ENCODE data around the gene FAM209B. TPM values are rescaled to one million over a fixed set of nuclear protein-coding genes. Genes with fewer than 3 reads are reported as not detected.

FAM209B gene
- total and polyA plus RNA-seq, 10 of the 15 experiments (the other 5 are each of a cell fraction or from before 2014, with no cell fraction given) = 0.22 to 0.77 (median 0.41) TPM; not detected in 2

DNA sequence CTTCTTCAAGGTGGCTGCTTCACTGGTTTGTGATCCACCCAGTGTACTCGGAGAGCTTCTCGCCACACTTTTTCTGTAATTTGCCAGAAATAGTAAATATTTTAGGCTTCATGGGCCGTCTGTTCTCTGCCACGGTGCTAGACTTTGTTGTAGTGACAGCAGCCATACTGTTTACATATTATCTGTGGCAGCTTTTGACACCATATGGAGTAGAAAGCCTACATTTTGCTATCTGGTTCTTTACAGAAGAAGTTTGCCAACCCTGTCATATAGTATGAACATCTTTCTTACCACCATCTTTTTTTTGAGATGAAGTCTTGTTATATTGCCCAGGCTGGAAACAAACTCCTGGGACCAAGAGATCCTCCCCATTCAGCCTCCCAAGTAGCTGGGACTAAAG lies 32.5 kb downstream of the FAM209B start:
- no peaks in the 10 kb centered on the region for H3K79me2 ChIP-seq (ENCODE audit: control insufficient read depth, insufficient read depth, low read length)
- no peaks in the 10 kb centered on the region for H3K4me1 ChIP-seq (ENCODE audit: control insufficient read depth, insufficient read depth, low read length)
- H3K27ac ChIP-seq (ENCODE audit: control insufficient read depth, insufficient read depth) = no peak overlapping the region
- H3K9ac ChIP-seq (ENCODE audit: control insufficient read depth, insufficient read depth, low read length) = no peak overlapping the region
- H2AFZ ChIP-seq (ENCODE audit: control insufficient read depth, low read depth, low read length) = no peak overlapping the region
- H3K36me3 ChIP-seq (ENCODE audit: control insufficient read depth in 2 of 2, insufficient read depth in 2 of 2, low read length in 1 of 2) = no peaks in the 10 kb centered on the region
- no peak overlapping the region for H3K4me2 ChIP-seq (ENCODE audit: control insufficient read depth, insufficient read depth)
- H3K9me3 ChIP-seq (replicated peaks; ENCODE audit: control insufficient read depth, insufficient read depth, low read length) = no peaks in the 10 kb centered on the region
- ChIA-PET POLR2A (interaction anchor here (0.6 kb wide), 1 partner anchor 429 kb away, joined by 3 read pairs; no protein-coding TSS in a partner anchor), RAD21 (ENCODE audit: unreplicated experiment) (no interaction called here), CTCF (interaction anchor here (3.5 kb wide), 1 partner anchor 15 kb away, joined by 15 read pairs; no protein-coding TSS in a partner anchor), SMC1A (ENCODE audit: uncharacterized antibody, unreplicated experiment) (interaction anchor here (0.7 to 1.2 kb wide), 2 partner anchors 12 to 15 kb away, joined by 3 read pairs; no protein-coding TSS in a partner anchor)
- WGBS (ENCODE audit: insufficient coverage, insufficient replicate concordance, low lambda C conversion rate, missing lambda C conversion rate) = 60% methylated on average over 4 of the region's 4 CpGs
- intact Hi-C loops (cut with micrococcal nuclease; ENCODE audit: unreplicated experiment) (no loop called here), in situ Hi-C loops (cut with MboI) (no loop called here)
- DNase-seq (ENCODE audit: low read depth, low spot score) = no peak
- no peak for FAIRE-seq
- no TSS peak for BruUV-seq (replicated peaks)
- no peak overlapping the region for H3K4me3 ChIP-seq
- H3K27me3 ChIP-seq (replicated peaks in 1 of 2; ENCODE audit: control insufficient read depth in 2 of 2, insufficient read depth in 2 of 2, low read length in 1 of 2) = no peaks in the 10 kb centered on the region
- no peak for ATAC-seq
- H4K20me1 ChIP-seq (ENCODE audit: control insufficient read depth, insufficient read depth) = no peaks in the 10 kb centered on the region
- TF ChIP-seq BMI1 (IDR thresholded peaks at IDR 0.05; ENCODE audit: borderline replicate concordance) = no peak
- TF ChIP-seq, protein P1, sequence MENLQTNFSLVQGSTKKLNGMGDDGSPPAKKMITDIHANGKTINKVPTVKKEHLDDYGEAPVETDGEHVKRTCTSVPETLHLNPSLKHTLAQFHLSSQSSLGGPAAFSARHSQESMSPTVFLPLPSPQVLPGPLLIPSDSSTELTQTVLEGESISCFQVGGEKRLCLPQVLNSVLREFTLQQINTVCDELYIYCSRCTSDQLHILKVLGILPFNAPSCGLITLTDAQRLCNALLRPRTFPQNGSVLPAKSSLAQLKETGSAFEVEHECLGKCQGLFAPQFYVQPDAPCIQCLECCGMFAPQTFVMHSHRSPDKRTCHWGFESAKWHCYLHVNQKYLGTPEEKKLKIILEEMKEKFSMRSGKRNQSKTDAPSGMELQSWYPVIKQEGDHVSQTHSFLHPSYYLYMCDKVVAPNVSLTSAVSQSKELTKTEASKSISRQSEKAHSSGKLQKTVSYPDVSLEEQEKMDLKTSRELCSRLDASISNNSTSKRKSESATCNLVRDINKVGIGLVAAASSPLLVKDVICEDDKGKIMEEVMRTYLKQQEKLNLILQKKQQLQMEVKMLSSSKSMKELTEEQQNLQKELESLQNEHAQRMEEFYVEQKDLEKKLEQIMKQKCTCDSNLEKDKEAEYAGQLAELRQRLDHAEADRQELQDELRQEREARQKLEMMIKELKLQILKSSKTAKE (IDR thresholded peaks at IDR 0.05; ENCODE audit: low read depth, poor library complexity, severe bottlenecking) = no peak
- TF ChIP-seq ZNF622 (IDR thresholded peaks at IDR 0.05) = no peak
- TF ChIP-seq CHD4 (IDR thresholded peaks at IDR 0.05) = no peak
- TF ChIP-seq PML (IDR thresholded peaks at IDR 0.05; ENCODE audit: low read length) = no peak
- TF ChIP-seq, protein P2, sequence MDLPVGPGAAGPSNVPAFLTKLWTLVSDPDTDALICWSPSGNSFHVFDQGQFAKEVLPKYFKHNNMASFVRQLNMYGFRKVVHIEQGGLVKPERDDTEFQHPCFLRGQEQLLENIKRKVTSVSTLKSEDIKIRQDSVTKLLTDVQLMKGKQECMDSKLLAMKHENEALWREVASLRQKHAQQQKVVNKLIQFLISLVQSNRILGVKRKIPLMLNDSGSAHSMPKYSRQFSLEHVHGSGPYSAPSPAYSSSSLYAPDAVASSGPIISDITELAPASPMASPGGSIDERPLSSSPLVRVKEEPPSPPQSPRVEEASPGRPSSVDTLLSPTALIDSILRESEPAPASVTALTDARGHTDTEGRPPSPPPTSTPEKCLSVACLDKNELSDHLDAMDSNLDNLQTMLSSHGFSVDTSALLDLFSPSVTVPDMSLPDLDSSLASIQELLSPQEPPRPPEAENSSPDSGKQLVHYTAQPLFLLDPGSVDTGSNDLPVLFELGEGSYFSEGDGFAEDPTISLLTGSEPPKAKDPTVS (IDR thresholded peaks at IDR 0.05; ENCODE audit: low read depth, low read length) = no peak
- no peak for TF ChIP-seq EED (IDR thresholded peaks at IDR 0.05; ENCODE audit: low read depth)
- TF ChIP-seq RFX5 (IDR thresholded peaks at IDR 0.05; ENCODE audit: low read depth, low read length) = no peak
- TF ChIP-seq TAF1 (IDR thresholded peaks at IDR 0.05; ENCODE audit: borderline replicate concordance, low read depth, low read length) = no peak
- TF ChIP-seq BACH1 (IDR thresholded peaks at IDR 0.05; ENCODE audit: borderline replicate concordance) = no peak
- no peak for TF ChIP-seq SMC3 (IDR thresholded peaks at IDR 0.05; ENCODE audit: borderline replicate concordance, low read length)
- TF ChIP-seq SIX5 (IDR thresholded peaks at IDR 0.05; ENCODE audit: low read depth, low read length, severe bottlenecking) = no peak
- no peak for TF ChIP-seq NFYB (IDR thresholded peaks at IDR 0.05; ENCODE audit: insufficient read depth, low read depth, low read length)
- TF ChIP-seq ZNF207 (IDR thresholded peaks at IDR 0.05; ENCODE audit: borderline replicate concordance) = no peak
- no peak for TF ChIP-seq CHD1 (IDR thresholded peaks at IDR 0.05; ENCODE audit: low read depth, low read length)
- TF ChIP-seq TCF3 (IDR thresholded peaks at IDR 0.05; ENCODE audit: borderline replicate concordance, insufficient read depth, low read depth, low read length) = no peak
- TF ChIP-seq, protein P3, sequence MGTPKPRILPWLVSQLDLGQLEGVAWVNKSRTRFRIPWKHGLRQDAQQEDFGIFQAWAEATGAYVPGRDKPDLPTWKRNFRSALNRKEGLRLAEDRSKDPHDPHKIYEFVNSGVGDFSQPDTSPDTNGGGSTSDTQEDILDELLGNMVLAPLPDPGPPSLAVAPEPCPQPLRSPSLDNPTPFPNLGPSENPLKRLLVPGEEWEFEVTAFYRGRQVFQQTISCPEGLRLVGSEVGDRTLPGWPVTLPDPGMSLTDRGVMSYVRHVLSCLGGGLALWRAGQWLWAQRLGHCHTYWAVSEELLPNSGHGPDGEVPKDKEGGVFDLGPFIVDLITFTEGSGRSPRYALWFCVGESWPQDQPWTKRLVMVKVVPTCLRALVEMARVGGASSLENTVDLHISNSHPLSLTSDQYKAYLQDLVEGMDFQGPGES (IDR thresholded peaks at IDR 0.05) = no peak
- no peak for TF ChIP-seq ATF7 (IDR thresholded peaks at IDR 0.05; ENCODE audit: low read depth)
- no peak for TF ChIP-seq GATAD2B (conservative IDR thresholded peaks at IDR 0.05; ENCODE audit: low read depth)
